ENCODE data around the gene TMEM239. TPM values are rescaled to one million over a fixed set of nuclear protein-coding genes. Genes with fewer than 3 reads are reported as not detected.
"Not testable (repeated sequence)": the region's sequence is repeated elsewhere in the genome, so short reads cannot be mapped to it uniquely, and the experiment has no call there.

The TMEM239 gene
- total RNA-seq, 2 experiments from 2014 or later, result not detected

GRCh38 chr20:2817891-2818595 lies 1.9 kb downstream of the TMEM239 start:
- no peaks in the 10 kb centered on the region for H3K36me3 Mint-ChIP-seq
- no peaks in the 10 kb centered on the region for H3K9me3 Mint-ChIP-seq (ENCODE audit: low read depth)
- ATAC-seq (no peak), DNase-seq (peak; percentile 8)
- CTCF ChIA-PET, result interaction anchor here (2.1 kb wide), 1 partner anchor 34 kb away, joined by 8 read pairs; no protein-coding TSS in a partner anchor
- no peak overlapping the region for H3K27ac Mint-ChIP-seq
- peaks cover 43% of the 10 kb centered on the region for H3K27me3 Mint-ChIP-seq
- peaks cover 17% of the 10 kb centered on the region for H3K4me1 Mint-ChIP-seq
- no peak overlapping the region for H3K4me3 Mint-ChIP-seq

- peaks cover 30% of the 10 kb centered on the region for H3K27me3 Mint-ChIP-seq
- no peak overlapping the region for H3K27ac Mint-ChIP-seq
- no peak overlapping the region for H3K4me3 Mint-ChIP-seq
- peaks cover 14% of the 10 kb centered on the region for H3K4me1 Mint-ChIP-seq
- DNase-seq (peak; percentile 33), ATAC-seq (no peak)
- no peaks in the 10 kb centered on the region for H3K9me3 Mint-ChIP-seq (ENCODE audit: low read depth)
- CTCF ChIA-PET, result no interaction called here
- H3K36me3 Mint-ChIP-seq, result no peaks in the 10 kb centered on the region
Observed at GRCh38 chr20:2820084-2820895, 4.1 kb downstream of the TMEM239 start.

- peak; percentile 12 for ATAC-seq
- Mint-ChIP-seq H3K4me3 (no peak overlapping the region), H3K9me3 (ENCODE audit: low read depth) (no peaks in the 10 kb centered on the region), H3K4me1 (peaks cover 20% of the 10 kb centered on the region), H3K36me3 (no peaks in the 10 kb centered on the region), H3K27me3 (peaks cover 36% of the 10 kb centered on the region), H3K27ac (no peak overlapping the region)
- DNase-seq, result peak; percentile 38
- CTCF ChIA-PET, result interaction anchor here (1.0 to 1.2 kb wide), 3 partner anchors 10 to 232 kb away, joined by 3 to 4 read pairs (median 3); no protein-coding TSS in a partner anchor
Observed at GRCh38 chr20:2820896-2821869, 5.0 kb downstream of the TMEM239 start.

GRCh38 chr20:2822073-2822472 lies 5.9 kb downstream of the TMEM239 start:
- CTCF ChIA-PET, result interaction anchor here (1.0 to 1.2 kb wide), 3 partner anchors 9 to 232 kb away, joined by 3 to 4 read pairs (median 3); no protein-coding TSS in a partner anchor
- Mint-ChIP-seq H3K27ac (peak overlapping the region; percentile 18), H3K36me3 (no peaks in the 10 kb centered on the region), H3K9me3 (ENCODE audit: low read depth) (no peaks in the 10 kb centered on the region), H3K4me3 (no peak overlapping the region), H3K4me1 (peaks cover 26% of the 10 kb centered on the region), H3K27me3 (peaks cover 45% of the 10 kb centered on the region)
- DNase-seq, result peak; percentile 76
- peak; percentile 84 for ATAC-seq

- no peak for ATAC-seq
- Mint-ChIP-seq H3K27ac (no peak overlapping the region), H3K36me3 (no peaks in the 10 kb centered on the region), H3K4me1 (peaks cover 24% of the 10 kb centered on the region), H3K27me3 (peaks cover 52% of the 10 kb centered on the region), H3K4me3 (no peak overlapping the region), H3K9me3 (ENCODE audit: low read depth) (no peaks in the 10 kb centered on the region)
- CTCF ChIA-PET, result no interaction called here
- peak; percentile 27 for DNase-seq
Observed at GRCh38 chr20:2825761-2826160, 9.6 kb downstream of the TMEM239 start.

GRCh38 chr20:2826655-2827054 lies 10.5 kb downstream of the TMEM239 start:
- no peak for DNase-seq
- Mint-ChIP-seq H3K27ac (no peak overlapping the region), H3K27me3 (peaks cover 47% of the 10 kb centered on the region), H3K4me1 (peaks cover 23% of the 10 kb centered on the region), H3K9me3 (ENCODE audit: low read depth) (no peaks in the 10 kb centered on the region), H3K4me3 (no peak overlapping the region), H3K36me3 (no peaks in the 10 kb centered on the region)
- ATAC-seq, result no peak
- CTCF ChIA-PET, result interaction anchor here (0.9 kb wide), 1 partner anchor 14 kb away, joined by 4 read pairs; the partner anchor contains the start of genes PCED1A and VPS16

- ATAC-seq, result no peak
- Mint-ChIP-seq H3K27ac (no peak overlapping the region), H3K4me1 (peaks cover 20% of the 10 kb centered on the region), H3K27me3 (peaks cover 43% of the 10 kb centered on the region), H3K9me3 (ENCODE audit: low read depth) (no peaks in the 10 kb centered on the region), H3K36me3 (peaks cover 2% of the 10 kb centered on the region), H3K4me3 (no peak overlapping the region)
- CTCF ChIA-PET, result no interaction called here
- DNase-seq, result peak; percentile 22
Observed at GRCh38 chr20:2829376-2829775, 13.2 kb downstream of the TMEM239 start.

GRCh38 chr20:2831206-2831605 lies 15.0 kb downstream of the TMEM239 start:
- Mint-ChIP-seq H3K4me1 (peaks cover 13% of the 10 kb centered on the region), H3K27me3 (peaks cover 36% of the 10 kb centered on the region)
- not testable (repeated sequence) for ATAC-seq; DNase-seq; H3K36me3 Mint-ChIP-seq; H3K4me3 Mint-ChIP-seq; H3K9me3 Mint-ChIP-seq (ENCODE audit: low read depth); H3K27ac Mint-ChIP-seq
- CTCF ChIA-PET, result interaction anchor here (0.7 to 1.3 kb wide), 2 partner anchors 9 to 30 kb away, joined by 3 to 4 read pairs; no protein-coding TSS in a partner anchor

- Mint-ChIP-seq H3K9me3 (ENCODE audit: low read depth) (no peaks in the 10 kb centered on the region), H3K27me3 (peaks cover 11% of the 10 kb centered on the region), H3K27ac (no peak overlapping the region), H3K36me3 (peaks cover 2% of the 10 kb centered on the region), H3K4me3 (no peak overlapping the region), H3K4me1 (peaks cover 6% of the 10 kb centered on the region)
- CTCF ChIA-PET, result interaction anchor here (1.3 kb wide), 2 partner anchors 15 to 18 kb away, joined by 3 to 5 read pairs; no protein-coding TSS in a partner anchor
- DNase-seq (no peak), ATAC-seq (no peak)
Observed at GRCh38 chr20:2833761-2834160, 17.6 kb downstream of the TMEM239 start.

GRCh38 chr20:2834401-2835110 lies 18.4 kb downstream of the TMEM239 start:
- peaks cover 11% of the 10 kb centered on the region for H3K4me1 Mint-ChIP-seq
- no peak overlapping the region for H3K4me3 Mint-ChIP-seq
- ATAC-seq (no peak), DNase-seq (no peak)
- peaks cover 4% of the 10 kb centered on the region for H3K36me3 Mint-ChIP-seq
- no peak overlapping the region for H3K27ac Mint-ChIP-seq
- CTCF ChIA-PET, result interaction anchor here (1.3 kb wide), 1 partner anchor 17 kb away, joined by 5 read pairs; no protein-coding TSS in a partner anchor
- H3K27me3 Mint-ChIP-seq, result peaks cover 5% of the 10 kb centered on the region
- no peaks in the 10 kb centered on the region for H3K9me3 Mint-ChIP-seq (ENCODE audit: low read depth)

- H3K4me3 Mint-ChIP-seq, result no peak overlapping the region
- CTCF ChIA-PET, result no interaction called here
- H3K27ac Mint-ChIP-seq, result no peak overlapping the region
- peak; percentile 31 for DNase-seq
- no peaks in the 10 kb centered on the region for H3K9me3 Mint-ChIP-seq (ENCODE audit: low read depth)
- H3K27me3 Mint-ChIP-seq, result peaks cover 2% of the 10 kb centered on the region
- no peak for ATAC-seq
- peaks cover 13% of the 10 kb centered on the region for H3K4me1 Mint-ChIP-seq
- H3K36me3 Mint-ChIP-seq, result peaks cover 4% of the 10 kb centered on the region
Observed at GRCh38 chr20:2835331-2835796, 19.2 kb downstream of the TMEM239 start.

GRCh38 chr20:2836035-2836434 lies 19.9 kb downstream of the TMEM239 start:
- Mint-ChIP-seq H3K4me3 (no peak overlapping the region), H3K36me3 (peaks cover 4% of the 10 kb centered on the region), H3K4me1 (peaks cover 13% of the 10 kb centered on the region), H3K27me3 (peaks cover 2% of the 10 kb centered on the region), H3K27ac (no peak overlapping the region), H3K9me3 (ENCODE audit: low read depth) (no peaks in the 10 kb centered on the region)
- no peak for DNase-seq
- CTCF ChIA-PET, result no interaction called here
- ATAC-seq, result no peak
